ENCODE measurements around the gene TAS2R14.

TAS2R14 gene

GRCh38 chr12:10901427-10901826 is 37.6 kb downstream of the TAS2R14 start:
- no peak for DNase-seq

GRCh38 chr12:10900972-10901371 is 38.1 kb downstream of the TAS2R14 start:
- no peak for DNase-seq

GRCh38 chr12:10900530-10900929 is 38.5 kb downstream of the TAS2R14 start:
- DNase-seq, result no peak

- DNase-seq, result no peak
These were observed 42.2 kb downstream of the TAS2R14 start for GRCh38 chr12:10896854-10897253.

GRCh38 chr12:10891937-10892336 is 47.1 kb downstream of the TAS2R14 start:
- DNase-seq, result no peak

- no peak for DNase-seq
These were observed 49.8 kb downstream of the TAS2R14 start for GRCh38 chr12:10889226-10889625.

Data from suppressor macrophage treated with lipopolysaccharide for 1 hour (primary cell).